ENCODE results near the gene C10orf53.
A peak's percentile ranks its signal among the peaks of the same experiment; 100 is the strongest.

Gene C10orf53

DNA sequence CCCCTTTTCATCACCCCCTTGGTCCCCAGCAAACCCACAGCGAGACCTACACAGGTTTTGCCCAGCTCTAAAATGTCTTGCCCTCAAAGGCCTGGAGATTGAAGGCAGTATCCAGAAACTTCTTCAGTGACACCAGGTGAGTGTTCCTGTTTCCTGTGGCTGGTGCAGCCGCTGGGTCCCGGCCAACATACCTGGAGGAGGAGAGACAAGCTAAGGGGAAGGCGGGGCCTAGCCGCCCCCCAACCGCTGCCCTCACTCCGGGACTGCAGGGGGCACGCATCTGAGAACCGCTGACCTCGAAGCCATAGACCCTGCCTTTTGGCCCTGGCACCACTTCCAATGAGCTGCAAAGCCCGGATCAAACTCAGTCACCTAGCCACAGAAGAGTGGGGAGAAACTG lies 55.7 kb downstream of the C10orf53 start:
- TF ChIP-seq POU2F2 (IDR thresholded peaks at IDR 0.05; ENCODE audit: low read depth, low read length) (no peak), TAF1 (IDR thresholded peaks at IDR 0.05; ENCODE audit: low read depth, low read length) (no peak), PAX5 (IDR thresholded peaks at IDR 0.05; ENCODE audit: insufficient read depth, low read length, severe bottlenecking) (no peak), POLR2A (IDR thresholded peaks at IDR 0.05; ENCODE audit: low read depth, low read length) (no peak), POLR2AphosphoS5 (IDR thresholded peaks at IDR 0.05; ENCODE audit: low read depth, low read length) (no peak), SPI1 (IDR thresholded peaks at IDR 0.05; ENCODE audit: low read depth, low read length) (no peak)
- DNase-seq (ENCODE audit: insufficient read length, low spot score) (no peak), FAIRE-seq (no peak)

DNA sequence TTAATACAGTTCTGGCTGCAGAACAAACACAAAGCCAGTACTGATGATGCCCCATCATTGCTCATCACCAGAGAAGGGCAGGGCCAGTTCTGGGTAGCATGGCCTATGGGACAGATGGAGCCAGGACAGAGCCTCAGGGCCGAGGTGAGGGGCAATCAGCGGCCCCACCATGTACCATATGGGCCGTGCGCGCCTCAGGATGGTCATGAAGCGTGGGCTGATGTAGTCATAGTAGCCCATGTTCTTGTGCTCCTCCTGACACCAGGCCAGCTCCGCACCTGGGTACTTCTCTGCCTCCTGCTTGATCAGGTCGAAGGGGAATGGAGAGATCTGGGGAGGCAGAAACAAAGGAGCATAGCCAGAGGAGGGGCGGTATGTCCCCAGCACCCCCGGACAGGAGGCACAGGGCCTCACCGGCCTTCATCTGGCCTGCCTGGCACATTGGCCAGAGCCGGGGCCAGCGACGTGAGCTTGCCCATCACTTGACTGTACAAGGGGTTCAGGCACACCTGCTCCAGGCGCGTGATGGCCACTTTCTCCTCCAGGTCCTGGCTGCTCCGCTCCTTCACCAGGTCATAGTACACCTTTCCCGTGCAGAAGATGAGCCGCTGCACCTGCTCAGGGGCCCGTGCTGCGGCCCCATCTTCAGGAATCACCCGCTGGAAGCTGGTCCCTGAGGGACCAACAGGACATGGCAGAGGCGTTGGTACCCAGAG lies 56.6 kb downstream of the C10orf53 start:
- no peak for DNase-seq (ENCODE audit: insufficient read length, low spot score)
- FAIRE-seq: no peak
- TF ChIP-seq POLR2A (IDR thresholded peaks at IDR 0.05; ENCODE audit: low read depth, low read length): no peak
- no peak for TF ChIP-seq SPI1 (IDR thresholded peaks at IDR 0.05; ENCODE audit: low read depth, low read length)
- no peak for TF ChIP-seq POLR2AphosphoS5 (IDR thresholded peaks at IDR 0.05; ENCODE audit: low read depth, low read length)
- no peak for TF ChIP-seq PAX5 (IDR thresholded peaks at IDR 0.05; ENCODE audit: insufficient read depth, low read length, severe bottlenecking)
- no peak for TF ChIP-seq TAF1 (IDR thresholded peaks at IDR 0.05; ENCODE audit: low read depth, low read length)
- TF ChIP-seq POU2F2 (IDR thresholded peaks at IDR 0.05; ENCODE audit: low read depth, low read length): no peak

DNA sequence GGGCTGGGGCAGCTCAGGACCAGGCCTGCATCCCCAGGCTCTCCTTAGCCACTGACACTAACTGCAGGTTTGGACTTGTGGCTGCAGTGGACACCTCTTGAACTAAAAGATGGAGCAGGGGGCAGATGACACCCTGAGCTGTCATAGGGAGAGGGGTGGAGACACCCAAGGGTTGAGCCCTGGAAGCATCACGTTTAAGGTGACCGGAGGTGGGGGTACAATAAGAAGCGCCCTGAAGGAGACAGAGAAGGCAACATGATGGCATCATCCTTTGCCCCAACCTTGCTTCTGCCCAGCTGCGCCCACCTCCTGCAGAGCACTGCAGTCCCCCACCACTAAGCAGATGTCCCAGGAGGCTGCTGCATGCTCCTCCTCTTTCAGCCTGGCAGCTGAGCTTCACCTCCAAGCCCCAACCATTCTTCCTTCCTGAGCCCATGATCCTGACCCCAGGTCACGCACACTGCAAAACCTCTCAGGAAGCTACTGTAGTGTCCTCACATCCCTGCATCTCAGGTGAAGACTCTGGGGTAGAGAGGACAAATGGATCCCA lies 57.2 kb downstream of the C10orf53 start:
- FAIRE-seq: no peak
- TF ChIP-seq SPI1 (IDR thresholded peaks at IDR 0.05; ENCODE audit: low read depth, low read length) (no peak), POU2F2 (IDR thresholded peaks at IDR 0.05; ENCODE audit: low read depth, low read length) (no peak), PAX5 (IDR thresholded peaks at IDR 0.05; ENCODE audit: insufficient read depth, low read length, severe bottlenecking) (no peak), POLR2AphosphoS5 (IDR thresholded peaks at IDR 0.05; ENCODE audit: low read depth, low read length) (no peak), TAF1 (IDR thresholded peaks at IDR 0.05; ENCODE audit: low read depth, low read length) (no peak), POLR2A (IDR thresholded peaks at IDR 0.05; ENCODE audit: low read depth, low read length) (no peak)
- no peak for DNase-seq (ENCODE audit: insufficient read length, low spot score)

DNA sequence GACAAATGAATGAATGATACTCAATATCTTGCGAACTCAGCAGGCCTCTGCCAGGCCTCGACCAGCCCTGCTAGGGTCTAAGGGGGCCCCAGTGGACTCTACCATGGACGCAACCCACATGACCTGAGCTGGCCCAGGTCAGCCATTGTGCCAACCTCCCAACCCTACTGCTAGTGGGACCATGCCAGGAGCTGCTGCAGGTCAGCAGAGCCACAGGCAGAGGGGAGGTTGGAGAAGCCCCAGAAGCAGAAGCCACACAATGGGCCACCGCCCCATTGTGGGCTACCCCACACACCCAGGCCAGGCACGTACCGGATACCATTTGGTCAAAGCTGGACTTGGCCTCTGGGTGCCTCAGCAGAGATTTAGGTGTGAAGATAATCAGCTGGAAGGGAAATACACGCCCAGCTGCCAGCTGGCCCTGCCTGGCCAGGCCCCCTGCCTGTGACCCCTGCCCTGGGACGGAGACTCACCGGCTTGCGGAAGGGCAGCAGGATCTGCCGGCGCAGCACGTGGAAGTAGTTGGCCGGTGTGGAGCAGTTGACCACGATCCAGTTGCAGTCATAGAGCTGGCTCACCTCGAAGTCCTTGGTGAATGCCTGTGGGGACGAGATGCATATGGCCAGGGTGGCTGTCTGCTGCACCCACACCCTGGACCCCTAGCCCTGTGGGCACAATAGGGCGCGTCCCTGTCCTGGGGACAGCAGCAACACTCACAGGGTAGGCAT lies 58.2 kb downstream of the C10orf53 start:
- TF ChIP-seq POLR2AphosphoS5 (IDR thresholded peaks at IDR 0.05; ENCODE audit: low read depth, low read length) (no peak), PAX5 (IDR thresholded peaks at IDR 0.05; ENCODE audit: insufficient read depth, low read length, severe bottlenecking) (no peak), POU2F2 (IDR thresholded peaks at IDR 0.05; ENCODE audit: low read depth, low read length) (no peak), POLR2A (IDR thresholded peaks at IDR 0.05; ENCODE audit: low read depth, low read length) (no peak), TAF1 (IDR thresholded peaks at IDR 0.05; ENCODE audit: low read depth, low read length) (no peak), SPI1 (IDR thresholded peaks at IDR 0.05; ENCODE audit: low read depth, low read length) (no peak)
- DNase-seq (ENCODE audit: insufficient read length, low spot score): no peak
- no peak for FAIRE-seq

DNA sequence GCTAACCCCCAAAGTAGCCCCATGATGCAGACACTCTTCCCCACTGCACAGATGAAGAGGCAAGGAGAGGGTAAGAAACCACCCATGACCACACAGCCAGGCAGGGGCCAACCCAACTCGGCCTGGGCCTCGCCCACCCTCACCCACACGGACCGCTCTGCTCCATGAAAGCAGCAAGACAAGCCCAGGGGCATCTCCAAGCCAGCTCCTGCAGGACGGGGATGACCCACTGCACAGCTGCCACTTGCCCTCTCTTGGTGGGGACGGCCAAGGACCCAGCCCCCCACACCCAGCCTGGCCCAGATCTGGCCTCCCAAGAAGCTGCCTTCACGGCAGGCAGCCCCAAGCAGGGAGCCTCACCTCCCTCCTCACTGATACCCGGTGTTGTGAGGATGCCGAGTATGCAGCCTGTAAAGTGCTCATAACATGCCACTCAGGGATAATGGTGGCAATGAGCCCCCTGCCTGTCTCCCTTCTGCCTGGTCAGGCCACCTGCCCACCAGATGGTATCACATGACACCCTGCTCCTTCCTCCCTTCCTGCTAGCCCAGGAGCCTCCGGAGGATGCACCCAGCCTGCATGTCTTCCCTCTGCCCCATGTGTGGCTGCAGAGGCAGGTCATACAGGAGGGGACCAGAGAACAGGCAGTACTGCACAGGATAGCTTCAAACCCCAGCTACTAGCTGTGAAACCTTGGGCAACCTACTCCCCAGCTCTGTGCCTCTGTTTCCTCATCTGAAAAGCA lies 59.3 kb downstream of the C10orf53 start:
- no peak for DNase-seq (ENCODE audit: insufficient read length, low spot score)
- TF ChIP-seq TAF1 (IDR thresholded peaks at IDR 0.05; ENCODE audit: low read depth, low read length) (no peak), SPI1 (IDR thresholded peaks at IDR 0.05; ENCODE audit: low read depth, low read length) (no peak), POLR2A (IDR thresholded peaks at IDR 0.05; ENCODE audit: low read depth, low read length) (no peak), PAX5 (IDR thresholded peaks at IDR 0.05; ENCODE audit: insufficient read depth, low read length, severe bottlenecking) (no peak), POLR2AphosphoS5 (IDR thresholded peaks at IDR 0.05; ENCODE audit: low read depth, low read length) (no peak), POU2F2 (IDR thresholded peaks at IDR 0.05; ENCODE audit: low read depth, low read length) (no peak)
- no peak for FAIRE-seq

DNA sequence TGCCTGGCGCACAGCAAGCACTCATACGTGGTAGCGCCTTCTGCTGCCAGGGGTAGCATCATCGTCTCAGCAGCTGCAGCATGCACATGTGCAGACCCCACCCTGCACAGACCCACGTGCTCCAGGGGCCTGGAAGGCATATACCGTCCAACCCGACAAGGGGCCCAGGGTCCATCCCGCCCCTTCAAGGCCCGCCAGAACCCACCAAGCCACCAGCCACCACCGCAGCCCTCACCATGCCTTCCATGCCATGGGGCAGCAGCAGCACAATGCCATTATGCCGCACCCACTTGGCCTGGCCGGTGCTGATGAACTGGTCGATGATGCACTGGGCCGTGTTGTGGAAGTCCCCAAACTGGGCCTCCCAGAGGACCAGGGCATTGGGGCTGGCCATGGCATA lies 60.0 kb downstream of the C10orf53 start:
- DNase-seq (ENCODE audit: insufficient read length, low spot score): no peak
- TF ChIP-seq POLR2AphosphoS5 (IDR thresholded peaks at IDR 0.05; ENCODE audit: low read depth, low read length) (no peak), TAF1 (IDR thresholded peaks at IDR 0.05; ENCODE audit: low read depth, low read length) (no peak), PAX5 (IDR thresholded peaks at IDR 0.05; ENCODE audit: insufficient read depth, low read length, severe bottlenecking) (no peak)
- no peak for FAIRE-seq

DNA sequence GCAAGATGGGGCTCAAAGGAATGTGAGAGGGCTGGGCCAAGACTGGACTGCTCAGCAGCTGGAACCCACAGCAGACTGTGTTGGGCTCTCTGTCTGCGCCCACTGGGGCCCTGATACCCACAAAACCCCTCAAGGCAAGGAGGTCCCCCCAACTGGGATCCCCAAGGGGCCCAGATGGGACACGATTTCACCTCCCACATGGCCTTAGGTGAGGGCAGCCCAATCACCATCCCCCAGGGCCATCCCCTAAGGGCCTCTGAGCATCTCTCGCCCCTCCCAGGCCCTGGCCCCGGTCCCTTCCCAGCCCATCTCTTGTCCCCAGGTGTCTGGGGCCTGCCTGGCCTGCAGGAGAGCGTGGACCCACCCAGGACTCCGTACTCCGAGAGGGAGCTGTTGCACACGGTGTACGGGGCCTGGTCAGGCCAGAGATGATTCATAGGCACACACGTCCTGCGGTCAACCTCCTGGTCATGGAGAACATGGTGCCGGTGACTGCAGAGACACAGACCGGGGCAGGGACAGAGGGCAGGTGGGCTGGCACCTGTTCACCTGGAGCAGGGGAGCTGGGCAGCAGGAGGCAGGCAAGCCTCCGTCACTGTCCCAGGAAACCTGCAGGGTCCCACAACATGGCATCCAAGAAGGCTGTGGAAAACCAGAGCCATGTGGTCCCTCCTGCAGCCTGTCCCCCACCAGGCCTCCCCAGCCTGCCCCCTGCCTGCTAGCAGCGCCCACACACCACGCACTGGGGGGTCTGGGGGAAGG lies 61.1 kb downstream of the C10orf53 start:
- FAIRE-seq (no peak), DNase-seq (ENCODE audit: insufficient read length, low spot score) (no peak)
- TF ChIP-seq POLR2AphosphoS5 (IDR thresholded peaks at IDR 0.05; ENCODE audit: low read depth, low read length) (no peak), PAX5 (IDR thresholded peaks at IDR 0.05; ENCODE audit: insufficient read depth, low read length, severe bottlenecking) (no peak), SPI1 (IDR thresholded peaks at IDR 0.05; ENCODE audit: low read depth, low read length) (no peak), POU2F2 (IDR thresholded peaks at IDR 0.05; ENCODE audit: low read depth, low read length) (no peak), TAF1 (IDR thresholded peaks at IDR 0.05; ENCODE audit: low read depth, low read length) (no peak), POLR2A (IDR thresholded peaks at IDR 0.05; ENCODE audit: low read depth, low read length) (no peak)

DNA sequence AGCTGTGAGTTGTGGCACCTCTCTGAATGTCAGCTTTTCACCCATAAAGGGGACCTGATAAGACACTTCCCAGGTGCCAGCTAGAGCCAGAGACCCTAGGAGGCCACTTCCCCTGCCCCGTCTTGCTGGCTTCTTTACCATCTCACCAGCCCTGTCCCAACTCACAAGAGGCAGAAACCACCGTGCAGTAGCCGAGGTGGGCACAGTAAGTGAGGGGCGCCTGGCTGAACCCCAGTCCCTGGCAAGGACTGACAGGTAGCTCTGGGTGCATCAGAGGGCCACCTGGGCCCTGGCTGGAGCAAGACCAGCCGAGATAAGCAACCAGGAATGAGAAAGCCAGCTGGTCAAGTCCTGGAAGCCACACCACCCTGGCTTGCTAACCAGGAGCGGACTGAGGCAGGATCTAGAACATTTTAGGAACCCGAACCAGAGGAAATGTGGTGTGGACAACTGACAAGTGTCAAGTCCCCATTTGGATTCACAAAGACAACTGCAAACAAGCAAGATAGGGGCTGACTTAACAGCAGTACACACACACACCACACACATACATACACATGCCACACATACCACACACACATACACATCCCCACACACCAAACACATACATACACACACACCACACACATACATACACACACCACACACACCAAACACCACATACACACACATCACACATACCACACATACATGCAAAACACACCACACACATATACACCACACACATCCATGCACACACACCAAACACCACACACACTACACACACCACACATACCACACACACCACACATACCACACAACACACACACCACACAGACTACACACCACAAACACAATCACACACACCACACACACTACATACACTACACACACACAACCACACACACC lies 61.9 kb downstream of the C10orf53 start:
- DNase-seq (ENCODE audit: insufficient read length, low spot score) (no peak), FAIRE-seq (peak; percentile 87)
- TF ChIP-seq PAX5 (IDR thresholded peaks at IDR 0.05; ENCODE audit: insufficient read depth, low read length, severe bottlenecking) (no peak), POLR2AphosphoS5 (IDR thresholded peaks at IDR 0.05; ENCODE audit: low read depth, low read length) (no peak), SPI1 (IDR thresholded peaks at IDR 0.05; ENCODE audit: low read depth, low read length) (no peak), POU2F2 (IDR thresholded peaks at IDR 0.05; ENCODE audit: low read depth, low read length) (no peak), POLR2A (IDR thresholded peaks at IDR 0.05; ENCODE audit: low read depth, low read length) (no peak), TAF1 (IDR thresholded peaks at IDR 0.05; ENCODE audit: low read depth, low read length) (no peak)
